ENCODE data around the gene WASHC2A.
"Not testable (repeated sequence)": the region's sequence is repeated elsewhere in the genome, so short reads cannot be mapped to it uniquely, and the experiment has no call there.

The WASHC2A gene, protein sequence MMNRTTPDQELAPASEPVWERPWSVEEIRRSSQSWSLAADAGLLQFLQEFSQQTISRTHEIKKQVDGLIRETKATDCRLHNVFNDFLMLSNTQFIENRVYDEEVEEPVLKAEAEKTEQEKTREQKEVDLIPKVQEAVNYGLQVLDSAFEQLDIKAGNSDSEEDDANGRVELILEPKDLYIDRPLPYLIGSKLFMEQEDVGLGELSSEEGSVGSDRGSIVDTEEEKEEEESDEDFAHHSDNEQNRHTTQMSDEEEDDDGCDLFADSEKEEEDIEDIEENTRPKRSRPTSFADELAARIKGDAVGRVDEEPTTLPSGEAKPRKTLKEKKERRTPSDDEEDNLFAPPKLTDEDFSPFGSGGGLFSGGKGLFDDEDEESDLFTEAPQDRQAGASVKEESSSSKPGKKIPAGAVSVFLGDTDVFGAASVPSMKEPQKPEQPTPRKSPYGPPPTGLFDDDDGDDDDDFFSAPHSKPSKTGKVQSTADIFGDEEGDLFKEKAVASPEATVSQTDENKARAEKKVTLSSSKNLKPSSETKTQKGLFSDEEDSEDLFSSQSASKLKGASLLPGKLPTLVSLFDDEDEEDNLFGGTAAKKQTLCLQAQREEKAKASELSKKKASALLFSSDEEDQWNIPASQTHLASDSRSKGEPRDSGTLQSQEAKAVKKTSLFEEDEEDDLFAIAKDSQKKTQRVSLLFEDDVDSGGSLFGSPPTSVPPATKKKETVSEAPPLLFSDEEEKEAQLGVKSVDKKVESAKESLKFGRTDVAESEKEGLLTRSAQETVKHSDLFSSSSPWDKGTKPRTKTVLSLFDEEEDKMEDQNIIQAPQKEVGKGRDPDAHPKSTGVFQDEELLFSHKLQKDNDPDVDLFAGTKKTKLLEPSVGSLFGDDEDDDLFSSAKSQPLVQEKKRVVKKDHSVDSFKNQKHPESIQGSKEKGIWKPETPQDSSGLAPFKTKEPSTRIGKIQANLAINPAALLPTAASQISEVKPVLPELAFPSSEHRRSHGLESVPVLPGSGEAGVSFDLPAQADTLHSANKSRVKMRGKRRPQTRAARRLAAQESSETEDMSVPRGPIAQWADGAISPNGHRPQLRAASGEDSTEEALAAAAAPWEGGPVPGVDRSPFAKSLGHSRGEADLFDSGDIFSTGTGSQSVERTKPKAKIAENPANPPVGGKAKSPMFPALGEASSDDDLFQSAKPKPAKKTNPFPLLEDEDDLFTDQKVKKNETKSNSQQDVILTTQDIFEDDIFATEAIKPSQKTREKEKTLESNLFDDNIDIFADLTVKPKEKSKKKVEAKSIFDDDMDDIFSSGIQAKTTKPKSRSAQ (N-terminal part only)

DNA sequence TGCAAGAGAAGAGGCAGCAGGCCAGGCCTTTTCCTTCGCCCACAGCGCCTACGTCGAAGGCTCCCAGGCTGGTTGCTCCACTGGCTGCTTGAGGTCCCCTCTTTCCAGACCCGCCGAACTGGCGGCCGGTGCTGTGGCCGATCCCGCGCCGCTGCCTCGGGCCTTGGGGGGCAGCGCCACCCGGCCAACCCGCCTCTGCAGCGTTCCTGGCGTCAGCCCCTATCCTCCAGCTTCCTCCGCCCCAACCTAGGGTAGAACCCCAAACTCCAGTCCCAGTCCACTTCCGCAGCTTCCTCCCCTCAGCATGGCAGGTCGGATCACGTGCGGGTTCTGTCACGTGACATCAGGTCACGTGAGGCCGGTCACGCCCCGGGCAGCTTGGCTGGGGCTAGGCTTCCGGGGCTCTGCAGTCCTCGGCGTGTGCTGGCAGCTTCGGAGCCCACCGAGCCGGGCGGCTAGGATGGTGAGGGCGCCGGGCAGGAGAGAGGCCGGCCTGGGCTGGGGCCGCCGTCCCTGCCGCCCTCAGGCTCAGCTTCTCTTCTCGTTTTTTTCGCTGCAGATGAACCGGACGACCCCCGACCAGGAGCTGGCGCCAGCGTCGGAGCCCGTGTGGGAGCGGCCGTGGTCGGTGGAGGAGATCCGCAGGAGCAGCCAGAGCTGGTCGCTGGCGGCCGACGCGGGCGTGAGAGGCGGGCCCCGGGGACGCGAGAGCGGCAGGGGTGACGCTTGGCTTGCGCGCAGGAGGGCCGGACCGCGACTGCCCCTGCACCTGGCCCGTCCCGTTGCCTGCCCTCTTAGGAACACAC, at the start of gene WASHC2A:
WASHC2A (plus strand) TSS at position 409 of the 806 bp plus-strand sequence; CDS start at position 461, 52 bp downstream.
- DNase-seq, result peak; percentile 92

DNA sequence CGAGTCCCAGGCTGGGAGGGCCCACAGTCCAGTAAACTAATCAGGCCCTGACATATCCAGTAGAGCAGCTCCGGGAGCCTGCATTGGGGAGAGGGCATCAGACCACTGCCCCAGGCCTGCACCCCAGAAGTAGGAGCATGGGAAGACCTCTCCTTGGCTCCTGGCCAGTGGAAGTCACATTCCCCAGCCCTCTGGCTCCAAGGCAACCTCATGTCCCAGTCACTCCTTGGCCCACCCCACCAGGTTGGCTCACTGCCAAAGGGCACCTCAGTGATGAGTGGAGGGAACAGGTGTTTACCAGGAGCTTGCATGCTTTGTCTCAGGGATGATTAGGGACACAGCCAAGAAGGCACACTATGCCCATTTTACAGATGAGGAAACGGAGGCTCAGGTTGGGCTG, 48.5 kb upstream of the WASHC2A start:
- DNase-seq, result not testable (repeated sequence)

DNA sequence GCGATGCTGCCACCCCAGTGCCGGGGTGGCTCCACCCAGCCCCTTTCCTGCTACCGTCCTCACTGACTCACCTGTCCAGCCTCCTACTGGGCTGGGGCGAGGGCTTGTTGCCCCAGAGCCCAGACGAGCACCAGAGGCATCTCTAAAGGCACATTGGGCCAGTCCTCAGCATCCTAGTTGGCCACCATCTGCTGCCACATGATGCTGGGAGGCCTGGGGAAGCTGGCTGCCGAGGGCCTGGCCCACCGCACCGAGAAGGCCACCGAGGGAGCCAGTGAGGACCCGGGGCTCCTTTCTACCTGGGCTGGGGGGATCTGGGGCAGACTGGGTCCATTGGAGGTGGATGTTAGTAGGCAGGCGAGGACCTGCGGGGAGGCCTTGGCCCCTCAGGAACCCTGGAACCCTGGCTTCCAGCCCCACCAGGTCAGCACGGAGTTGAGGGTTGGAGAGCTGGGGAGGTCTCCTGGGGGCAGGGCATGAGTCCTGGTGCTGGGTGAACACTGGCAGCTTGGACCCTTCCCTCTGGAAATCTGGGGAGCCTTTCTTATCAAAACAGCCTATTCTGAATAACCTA, 47.2 kb upstream of the WASHC2A start:
- not testable (repeated sequence) for DNase-seq

DNA sequence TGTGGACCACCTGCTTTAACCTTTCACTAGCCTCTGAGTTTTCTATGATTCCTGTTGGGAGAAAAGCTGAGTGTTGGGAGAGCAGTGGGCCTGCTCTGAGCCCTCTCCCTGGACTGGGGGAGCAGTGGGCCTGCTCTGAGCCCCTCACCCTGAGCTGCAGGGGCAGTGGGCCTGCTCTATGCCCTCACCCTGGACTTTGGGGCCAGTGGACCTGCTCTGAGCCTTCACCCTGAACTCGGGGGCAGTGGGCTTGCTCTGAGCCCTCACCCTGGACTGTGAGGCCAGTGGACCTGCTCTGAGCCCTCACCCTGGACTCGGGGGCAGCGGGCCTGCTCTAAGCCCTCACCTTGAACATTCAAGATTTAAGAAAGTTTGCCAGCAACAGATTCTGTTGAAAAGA, 46.1 kb upstream of the WASHC2A start:
- DNase-seq, result no peak

DNA sequence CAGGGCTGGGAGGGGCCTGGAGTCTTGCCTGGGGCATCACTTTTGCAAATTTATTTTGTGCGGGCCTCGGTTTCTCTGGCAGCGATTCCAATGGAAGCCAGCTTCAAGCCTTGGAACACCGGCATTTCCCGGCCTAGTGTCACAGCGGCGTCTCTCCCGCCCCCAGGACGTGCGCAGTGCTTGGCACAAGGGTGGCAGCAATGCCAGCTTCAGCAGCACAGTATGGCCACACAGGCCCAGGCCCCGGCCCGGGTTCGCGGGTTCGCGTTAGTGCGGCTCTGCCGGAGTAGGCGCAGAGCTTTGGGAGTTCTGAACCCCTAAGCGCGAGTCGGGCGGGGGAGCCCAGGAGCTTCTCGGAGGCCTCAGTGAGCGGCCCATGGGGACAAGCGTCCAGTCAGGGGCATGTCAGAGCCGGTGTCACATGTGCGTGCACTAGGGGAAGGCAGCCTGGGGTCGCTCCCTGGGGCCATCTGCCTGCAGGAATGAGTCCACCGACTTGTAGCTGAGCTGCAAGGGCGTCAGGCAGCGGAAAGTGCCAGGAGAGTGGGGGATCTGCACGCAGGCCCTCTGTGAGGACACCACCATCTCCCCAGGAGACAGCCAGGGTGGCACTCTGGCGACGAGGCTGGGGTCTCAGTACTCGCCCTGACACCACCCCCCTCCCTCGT, 42.9 kb upstream of the WASHC2A start:
- not testable (repeated sequence) for DNase-seq

DNA sequence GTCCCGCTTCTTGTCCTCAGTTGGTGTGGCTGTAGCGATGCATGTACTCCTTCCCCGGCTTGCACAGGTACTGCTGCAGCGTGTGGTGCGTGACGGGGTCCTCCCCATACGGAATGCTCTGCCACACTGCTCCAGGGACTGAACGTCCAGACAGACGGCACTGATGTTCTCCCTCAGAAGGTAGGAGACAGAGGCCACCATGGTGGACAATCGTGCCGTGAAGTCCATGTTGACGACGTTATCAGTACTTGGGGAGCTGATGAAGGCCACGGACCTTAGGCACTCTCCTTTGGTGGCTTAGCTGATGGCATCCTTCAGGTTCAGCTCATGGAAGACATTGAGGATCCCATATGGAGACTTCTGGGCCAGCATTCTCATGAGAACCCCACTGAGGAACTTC, 42.1 kb upstream of the WASHC2A start:
- DNase-seq, result no peak

DNA sequence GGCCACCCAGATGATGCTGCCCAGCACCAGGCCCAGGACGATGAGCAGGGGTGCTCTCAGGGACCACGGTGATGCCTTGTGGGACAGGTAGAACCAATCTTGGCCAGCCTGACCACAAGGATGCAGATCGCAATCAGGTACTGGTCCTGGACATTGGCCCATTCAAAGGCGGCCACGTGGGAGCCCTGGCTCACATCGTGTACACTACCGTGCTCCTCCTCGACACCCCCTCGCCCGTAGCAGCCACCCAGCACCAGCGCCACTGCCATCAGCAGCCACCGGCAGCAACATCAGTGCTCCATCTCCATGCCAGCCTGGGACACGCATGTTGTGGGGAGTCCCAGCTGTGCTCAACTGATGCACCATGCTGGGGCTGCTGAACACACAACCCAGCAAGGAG, 40.6 kb upstream of the WASHC2A start:
- no peak for DNase-seq

DNA sequence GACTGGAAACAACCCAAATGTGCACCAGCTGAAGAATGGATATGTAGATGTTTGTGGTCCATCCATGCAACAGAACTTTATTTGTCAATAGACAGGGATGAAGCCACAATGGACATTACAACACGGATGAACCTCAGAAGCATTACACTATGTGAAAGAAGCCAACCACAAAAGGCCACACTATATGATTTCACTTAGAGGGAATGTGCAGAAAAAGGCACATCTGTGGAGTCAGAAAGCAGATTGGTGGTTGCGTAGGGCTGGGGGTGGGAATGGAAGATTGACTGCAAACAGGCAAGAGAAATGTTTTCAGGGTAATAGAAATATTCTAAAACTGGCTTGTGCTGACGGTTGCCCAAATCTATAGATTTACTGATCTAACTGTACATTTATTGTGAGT, 34.3 kb upstream of the WASHC2A start:
- DNase-seq, result no peak

DNA sequence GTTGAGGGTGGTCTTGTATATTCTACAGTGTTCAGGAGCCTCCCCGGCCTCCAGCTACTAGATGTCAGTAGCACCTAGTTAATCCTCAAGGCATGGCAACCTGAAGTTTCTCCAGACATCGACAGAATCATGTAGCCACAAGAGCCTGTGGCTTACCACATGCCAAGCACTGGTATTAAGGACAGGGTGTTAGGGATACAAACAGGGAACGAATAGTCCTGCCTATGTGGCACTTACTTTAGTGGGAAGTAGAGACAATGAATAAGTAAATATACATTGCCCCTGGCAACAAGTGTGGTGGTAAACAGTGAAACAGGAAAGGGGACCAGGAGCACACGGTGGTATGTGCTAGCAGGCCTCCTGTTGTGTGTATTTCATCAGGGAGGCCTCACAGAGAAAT, 32.4 kb upstream of the WASHC2A start:
- not testable (repeated sequence) for DNase-seq

DNA sequence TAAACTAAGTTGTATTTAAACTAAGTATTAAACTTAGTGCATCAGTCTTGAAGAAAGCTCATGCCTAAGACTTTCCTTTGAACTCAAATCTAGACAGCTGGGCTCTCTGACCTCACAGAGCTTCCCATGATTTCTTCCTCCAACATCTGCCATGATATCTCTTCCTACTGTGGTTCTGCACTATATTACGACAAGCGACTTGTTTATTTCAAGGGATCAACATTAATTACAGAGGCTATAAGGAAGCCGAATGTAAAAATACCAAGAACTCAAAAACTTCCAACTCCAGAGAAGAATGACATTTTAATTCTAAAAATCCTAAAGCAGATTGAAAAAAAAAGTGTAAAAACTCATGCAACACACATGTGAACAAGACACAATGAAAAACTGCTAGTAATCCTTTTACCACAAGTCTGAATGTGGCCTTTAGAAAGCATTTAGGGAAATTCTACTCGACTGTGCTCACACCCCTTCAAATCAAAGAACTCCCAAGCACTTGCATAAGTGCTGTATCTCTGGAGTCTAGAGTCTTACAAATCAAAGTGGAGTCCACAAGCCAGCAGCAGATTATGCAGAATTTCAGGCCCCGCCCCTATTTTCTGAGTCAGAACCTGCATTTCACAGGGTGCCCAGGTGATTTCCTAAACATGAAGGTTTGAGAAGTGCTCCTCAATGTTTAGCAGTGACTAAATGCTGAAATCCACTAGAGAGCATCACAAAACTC, 22.7 kb upstream of the WASHC2A start:
- DNase-seq, result no peak

DNA sequence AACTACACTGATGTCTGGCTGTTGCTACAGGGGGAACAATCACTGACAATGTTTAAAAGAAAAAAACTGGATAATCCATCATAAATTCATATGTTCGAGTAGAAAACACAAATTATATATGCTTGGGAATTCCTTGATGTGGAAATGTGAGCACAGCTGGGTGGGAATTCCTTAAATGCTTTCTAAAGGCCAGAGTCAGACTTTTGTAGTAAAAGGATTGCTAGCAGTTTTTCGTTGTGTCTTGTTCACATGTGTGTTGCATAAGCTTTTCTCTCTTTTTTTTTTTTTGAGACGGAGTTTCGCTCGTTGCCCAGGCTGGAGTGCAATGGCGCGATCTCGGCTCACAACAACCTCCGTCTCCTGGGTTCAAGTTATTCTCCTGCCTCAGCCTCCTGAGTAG, 21.3 kb upstream of the WASHC2A start:
- not testable (repeated sequence) for DNase-seq

DNA sequence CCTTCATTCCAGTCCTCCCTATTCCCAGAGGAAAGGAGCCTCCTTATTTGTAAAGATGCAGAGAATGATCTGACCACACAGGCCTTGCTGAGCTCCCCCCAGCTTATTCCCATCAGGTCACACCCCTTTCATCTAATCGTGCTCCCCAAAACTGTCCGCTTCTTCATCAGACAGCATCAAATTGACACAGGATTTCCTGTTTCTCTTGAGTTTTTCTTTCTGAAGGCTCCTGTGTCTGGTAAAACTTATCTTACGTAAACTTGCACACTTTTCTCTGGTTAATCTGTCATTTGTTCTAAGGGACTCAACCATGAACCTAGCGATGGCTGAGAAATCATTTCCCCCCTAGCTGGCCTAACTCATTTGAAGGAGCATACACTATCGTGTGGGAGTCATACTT, 20.2 kb upstream of the WASHC2A start:
- DNase-seq, result peak; percentile 7

DNA sequence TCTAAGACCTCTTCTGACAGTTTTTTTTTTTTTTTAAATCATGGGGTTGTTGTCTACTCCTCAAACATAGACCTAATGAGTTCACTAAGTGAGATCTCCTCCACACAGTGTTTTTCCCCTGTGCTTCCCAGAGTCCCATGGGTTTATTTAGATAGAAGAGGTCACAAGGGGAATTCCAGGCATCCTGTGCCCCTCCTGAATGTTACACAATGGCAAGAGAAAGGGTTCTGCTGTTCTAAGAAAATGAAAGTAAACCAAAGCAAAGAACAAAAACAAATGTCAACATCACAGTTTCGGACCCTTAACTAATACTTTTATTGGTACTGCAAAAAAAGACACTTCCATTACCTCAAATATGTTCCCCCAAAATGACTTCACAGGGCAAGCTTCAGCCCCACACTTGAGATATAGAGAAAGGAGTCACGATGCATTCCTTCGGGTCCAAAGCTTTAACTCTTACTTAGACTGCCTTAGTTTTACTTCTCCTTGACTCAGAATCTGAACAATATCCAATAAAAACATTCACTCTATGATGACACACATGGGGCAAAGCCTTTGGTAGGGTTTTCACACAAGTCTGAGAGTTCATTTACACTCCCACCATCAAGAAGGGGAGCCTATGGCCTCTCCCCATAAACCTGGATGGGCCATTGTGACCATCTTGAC, 15.6 kb upstream of the WASHC2A start:
- peak; percentile 7 for DNase-seq

DNA sequence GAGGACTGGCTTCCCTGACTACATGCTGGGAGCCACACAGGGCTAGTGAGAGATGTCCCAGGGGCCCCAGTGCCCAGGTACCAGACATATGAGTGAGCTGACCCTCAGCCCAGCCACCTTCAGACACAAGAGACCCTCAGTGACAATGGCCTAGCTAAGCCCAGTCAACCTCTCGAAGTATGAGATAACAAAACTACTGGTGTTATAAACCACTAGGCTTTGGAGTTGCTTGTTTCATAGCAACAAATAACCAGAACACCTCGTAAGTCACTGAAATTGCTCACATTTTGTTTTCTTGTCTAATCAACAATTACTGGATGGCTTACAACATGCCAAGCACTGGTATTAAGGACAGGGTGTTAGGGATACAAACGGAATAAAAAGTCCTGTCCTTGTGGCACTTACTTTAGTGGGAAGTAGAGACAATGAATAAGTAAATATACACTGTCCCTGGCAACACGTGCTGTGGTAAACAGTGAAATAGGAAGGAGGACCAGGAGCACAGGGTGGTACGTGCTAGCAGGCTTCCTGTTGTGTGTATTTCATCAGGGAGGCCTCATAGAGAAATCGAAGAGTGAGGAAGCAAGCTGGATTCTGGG, 14.9 kb upstream of the WASHC2A start:
- not testable (repeated sequence) for DNase-seq

DNA sequence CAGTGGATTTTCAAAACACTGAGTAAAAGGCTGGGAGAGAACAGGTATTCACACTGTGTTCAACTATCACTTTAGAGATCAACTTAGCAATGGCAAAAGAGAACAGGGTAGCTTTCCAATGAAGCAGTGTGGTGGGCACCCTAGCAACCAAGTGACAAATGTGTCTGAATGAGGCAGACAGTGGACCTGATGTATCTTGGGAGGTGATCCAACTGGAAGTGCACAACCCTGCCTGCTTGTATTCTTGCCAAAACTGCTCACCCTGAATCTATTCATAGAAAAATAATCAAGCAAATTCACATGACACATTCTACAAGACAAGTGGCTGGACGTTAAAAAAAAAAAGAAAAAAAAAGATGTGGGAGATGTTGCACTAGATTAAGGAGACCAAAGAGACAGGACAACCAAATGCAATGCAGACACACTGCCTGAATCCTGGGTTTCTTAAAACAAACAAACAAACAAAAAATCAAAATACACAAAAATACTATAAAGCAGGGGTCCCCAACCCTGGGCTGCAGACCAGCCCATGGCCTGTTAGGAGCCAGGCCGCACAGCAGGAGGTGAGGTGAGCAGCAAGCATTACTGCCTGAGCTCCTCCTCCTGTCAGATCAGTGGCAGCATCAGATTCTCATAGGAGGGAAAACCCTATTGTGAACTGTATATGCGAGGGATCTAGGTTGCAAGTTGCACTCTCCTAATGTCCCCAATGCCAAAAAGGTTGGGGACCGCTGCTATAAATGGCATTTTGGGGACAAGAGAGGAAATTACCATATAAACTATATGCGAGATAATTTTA, 12.1 kb upstream of the WASHC2A start:
- not testable (repeated sequence) for DNase-seq

DNA sequence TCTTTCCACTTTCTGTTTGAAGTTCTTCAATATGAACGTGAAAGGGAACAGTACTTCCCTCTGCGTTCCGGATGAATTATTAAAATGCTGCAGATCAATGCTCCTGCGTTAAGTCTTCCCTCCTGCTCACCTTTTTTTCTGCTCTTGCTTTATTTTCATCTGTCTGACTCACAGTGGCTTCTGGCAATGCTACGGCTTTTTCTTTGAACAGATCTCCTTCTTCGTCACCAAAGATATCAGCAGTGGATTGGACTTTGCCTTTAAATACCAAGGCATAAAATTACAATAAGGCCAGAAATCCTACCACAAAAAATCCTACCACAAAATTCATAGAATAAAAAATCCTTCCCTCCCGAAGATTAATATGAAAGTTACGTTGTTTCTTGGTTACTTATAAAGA, 11.1 kb upstream of the WASHC2A start:
- DNase-seq, result not testable (repeated sequence)

DNA sequence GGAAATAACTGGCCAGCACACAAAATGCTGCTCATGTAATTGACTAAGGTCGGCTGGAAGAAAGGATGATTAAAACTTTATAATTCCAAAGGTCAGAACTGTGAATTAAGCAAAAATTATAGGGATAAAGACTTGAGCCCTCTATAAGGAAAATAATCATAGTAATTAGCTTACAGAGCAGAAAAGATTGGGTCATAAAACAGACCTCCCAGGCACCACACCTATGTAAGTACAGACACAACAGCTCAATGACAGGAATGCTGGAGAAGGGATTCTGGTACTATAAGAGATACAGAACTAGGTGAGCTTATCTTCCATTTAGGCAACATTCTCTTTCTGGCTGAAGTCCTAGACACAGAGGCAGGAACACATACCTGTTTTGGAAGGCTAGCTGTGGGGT, 9.0 kb upstream of the WASHC2A start:
- not testable (repeated sequence) for DNase-seq

DNA sequence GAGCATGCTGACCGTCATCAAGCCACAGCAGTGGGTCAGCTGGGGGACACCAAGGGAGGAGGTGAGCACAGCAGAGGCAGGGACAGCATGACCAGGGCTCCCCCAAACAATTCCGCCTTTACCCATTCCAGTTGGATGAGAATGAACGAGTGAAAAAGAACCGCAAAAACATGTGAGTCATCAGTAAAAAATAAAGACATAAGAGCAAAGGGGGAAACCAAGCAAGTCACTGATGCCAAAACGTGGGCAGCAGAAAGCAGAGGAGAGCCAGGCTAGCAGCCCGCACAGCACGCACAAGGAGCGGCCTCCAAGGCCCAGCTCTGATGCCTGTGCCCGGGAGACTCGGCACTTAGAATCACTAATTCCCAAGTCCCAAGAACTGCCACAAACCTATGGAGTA, 7.8 kb upstream of the WASHC2A start:
- not testable (repeated sequence) for DNase-seq

Data from CD4-positive, alpha-beta T cell treated with Interleukin-17A for 1 hour (primary cell).